Astrocyte (in vitro differentiated cells and primary cell): Measurements from ENCODE around the gene ATP2B2.

Source experiments
- CTCF ChIP-seq: IDR thresholded peaks from 2 replicates; pipeline ENCODE4 v1.5.1; 2011; ENCODE audit warnings: low read depth, mild to moderate bottlenecking, inconsistent platforms, low read length, moderate library complexity; ENCODE audit not compliant: insufficient read depth
- EZH2 ChIP-seq: IDR thresholded peaks from 2 replicates; pipeline ENCODE4 v1.6.1; 2012; ENCODE audit warnings: mild to moderate bottlenecking, low read length, inconsistent platforms; ENCODE audit not compliant: insufficient read depth

DNA sequence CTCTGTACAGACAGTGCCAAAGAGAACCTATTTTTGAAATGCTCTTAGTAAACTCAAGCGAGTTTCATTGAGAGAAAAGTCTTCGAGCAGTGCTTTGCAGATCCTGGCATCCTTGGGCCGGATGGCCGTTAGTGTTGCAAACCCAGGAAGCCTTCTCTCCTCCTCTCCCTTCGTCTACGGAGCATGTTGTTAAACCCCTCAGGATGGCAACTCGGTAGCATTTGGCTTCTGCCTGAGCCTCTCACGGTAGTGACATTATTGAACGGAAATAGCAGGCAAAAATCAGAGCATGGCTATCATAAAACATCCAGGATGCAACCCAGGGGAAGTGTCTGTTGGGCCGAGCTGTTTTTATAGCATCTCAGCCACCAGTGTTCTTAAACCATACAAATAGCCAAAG lies 177.8 kb downstream of the ATP2B2 start:
- TF ChIP-seq CTCF (no peak), EZH2 (no peak)
